Esophagus muscularis mucosa (tissue), 3 donors: Measurements from ENCODE around the gene APOBEC3A.
"Not testable (repeated sequence)": the region's sequence is repeated elsewhere in the genome, so short reads cannot be mapped to it uniquely, and the experiment has no call there.

ENCODE experiments used
- CTCF ChIP-seq, 3 experiments: fragments of 200-600 bp in 2 of 3; fragments of 450-650 bp in 1 of 3; sonication (generic) in 2 of 3; IDR thresholded peaks; one replicate each; pipeline ENCODE4 v1.5.1; 2017 to 2019; ENCODE audit warnings: antibody characterized with exemption in 3 of 3, mild to moderate bottlenecking in 2 of 3, moderate library complexity in 1 of 3
- POLR2AphosphoS5 ChIP-seq, 2 donors: sonication (generic); formaldehyde crosslinking; IDR thresholded peaks; one replicate each; pipeline ENCODE4 v1.6.1; 2017; ENCODE audit warnings: antibody characterized with exemption in 2 of 2

- not testable (repeated sequence) for TF ChIP-seq CTCF, POLR2AphosphoS5 (IDR thresholded peaks at IDR 0.05)
These were observed 23.2 kb downstream of the APOBEC3A start for GRCh38 chr22:38980587-38980986.
